ENCODE results near the gene CERT1.
"Not testable (repeated sequence)": the region's sequence is repeated elsewhere in the genome, so short reads cannot be mapped to it uniquely, and the experiment has no call there.

DNA sequence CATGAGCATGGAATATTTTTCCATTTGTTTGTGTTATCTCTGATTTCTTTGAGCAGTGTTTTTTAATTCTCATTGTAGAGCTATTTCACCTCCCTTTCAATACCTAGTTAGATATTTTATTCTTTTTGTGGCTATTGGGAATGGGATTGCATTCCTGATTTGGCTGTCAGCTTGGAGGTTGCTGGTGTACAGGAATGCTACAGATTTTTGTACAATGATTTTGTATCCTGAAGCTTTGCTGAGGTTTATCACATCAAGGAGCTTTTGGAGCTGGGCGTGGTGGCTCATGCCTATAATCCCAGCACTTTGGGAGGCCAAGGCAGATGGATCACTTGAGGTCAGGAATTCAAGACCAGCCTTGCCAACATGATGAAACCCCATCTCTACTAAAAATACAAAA is 22.3 kb upstream of the CERT1 start:
- TF ChIP-seq, protein P1, sequence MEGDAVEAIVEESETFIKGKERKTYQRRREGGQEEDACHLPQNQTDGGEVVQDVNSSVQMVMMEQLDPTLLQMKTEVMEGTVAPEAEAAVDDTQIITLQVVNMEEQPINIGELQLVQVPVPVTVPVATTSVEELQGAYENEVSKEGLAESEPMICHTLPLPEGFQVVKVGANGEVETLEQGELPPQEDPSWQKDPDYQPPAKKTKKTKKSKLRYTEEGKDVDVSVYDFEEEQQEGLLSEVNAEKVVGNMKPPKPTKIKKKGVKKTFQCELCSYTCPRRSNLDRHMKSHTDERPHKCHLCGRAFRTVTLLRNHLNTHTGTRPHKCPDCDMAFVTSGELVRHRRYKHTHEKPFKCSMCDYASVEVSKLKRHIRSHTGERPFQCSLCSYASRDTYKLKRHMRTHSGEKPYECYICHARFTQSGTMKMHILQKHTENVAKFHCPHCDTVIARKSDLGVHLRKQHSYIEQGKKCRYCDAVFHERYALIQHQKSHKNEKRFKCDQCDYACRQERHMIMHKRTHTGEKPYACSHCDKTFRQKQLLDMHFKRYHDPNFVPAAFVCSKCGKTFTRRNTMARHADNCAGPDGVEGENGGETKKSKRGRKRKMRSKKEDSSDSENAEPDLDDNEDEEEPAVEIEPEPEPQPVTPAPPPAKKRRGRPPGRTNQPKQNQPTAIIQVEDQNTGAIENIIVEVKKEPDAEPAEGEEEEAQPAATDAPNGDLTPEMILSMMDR (IDR thresholded peaks at IDR 0.05) = not testable (repeated sequence)
- TF ChIP-seq EP300 (IDR thresholded peaks at IDR 0.05) = not testable (repeated sequence)

Measured in tibial nerve (tissue), 4 donors.